HepG2 (cell line): ENCODE data around the gene ANKRD61. TPM values are rescaled to one million over a fixed set of nuclear protein-coding genes. Genes with fewer than 3 reads are reported as not detected.
"Not testable (repeated sequence)": the region's sequence is repeated elsewhere in the genome, so short reads cannot be mapped to it uniquely, and the experiment has no call there.

Experiments used
- ATAC-seq: fragments of 200-7000 bp; cut with Tn5 transposase; 3 replicates; pipeline ENCODE4 v1.9.1; 2020; ENCODE audit warnings: mild to moderate bottlenecking, moderate library complexity
- BruUV-seq: library from RNA; stranded (reverse); fragments of 400-500 nt; replicated peaks from 2 replicates; lab custom pipeline; 2021; lab: Mats Ljungman, UMichigan
- CTCF ChIA-PET: fragments of 300-600 bp; formaldehyde crosslinking; extraction: SDS; loops from one replicate; lab custom pipeline; 2021; ENCODE audit warnings: low total read pairs, inconsistent platforms, low intra/inter-chr PET ratio; lab: Yijun Ruan, JAX
- POLR2A ChIA-PET: fragments of 350-600 bp; sonication (Branson Sonifier 250); formaldehyde crosslinking; loops from one replicate; lab custom pipeline; 2020; ENCODE audit warnings: antibody characterized with exemption, inconsistent platforms; lab: Yijun Ruan, JAX
- DNase-seq: peaks from one replicate; pipeline ENCODE4 v3.0.0-alpha.2; 2015; ENCODE audit warnings: low spot score
- FAIRE-seq: peaks from 3 replicates; lab custom pipeline; 2011; peaks lifted over from hg19 to GRCh38; lab: Jason Lieb, UNC
- H2AFZ ChIP-seq: one replicate; pipeline ENCODE4 v1.6.1; 2011; ENCODE audit warnings: low read length, inconsistent platforms
- H3K27ac ChIP-seq: fragments of 300-600 bp; 3 replicates; pipeline ENCODE4 v1.8.0; 2011; ENCODE audit warnings: mixed run types, mild to moderate bottlenecking, mixed read lengths, low read length, inconsistent platforms; ENCODE audit not compliant: insufficient read depth; ENCODE audit errors: extremely low read length
- H3K27me3 ChIP-seq, 2 experiments: fragments of 200-600 bp in 1 of 2; 2 replicates in 1 of 2; 3 replicates in 1 of 2; pipeline versions ENCODE4 v1.6.0 to v1.8.0; 2011; ENCODE audit warnings: low read length in 2 of 2, mild to moderate bottlenecking in 2 of 2, moderate library complexity in 2 of 2, inconsistent platforms in 1 of 2; ENCODE audit not compliant: insufficient read depth in 2 of 2, control insufficient read depth in 1 of 2
- H3K36me3 ChIP-seq, 2 experiments: fragments of 200-600 bp in 1 of 2; replicated peaks in 1 of 2; 2 replicates in 1 of 2; 3 replicates in 1 of 2; pipeline versions ENCODE4 v1.5.1 to v1.8.0; 2011; ENCODE audit warnings: low read length in 2 of 2, inconsistent platforms in 1 of 2; ENCODE audit not compliant: insufficient read depth in 2 of 2, control insufficient read depth in 1 of 2
- H3K4me1 ChIP-seq: 2 replicates; pipeline ENCODE4 v1.5.1; 2012; ENCODE audit warnings: low read length, inconsistent platforms; ENCODE audit not compliant: insufficient read depth
- H3K4me2 ChIP-seq: 2 replicates; pipeline ENCODE4 v1.6.0; 2011; ENCODE audit warnings: low read depth, low read length, inconsistent platforms
- H3K4me3 ChIP-seq, 3 experiments: fragments of 200-600 bp in 1 of 3; sonication (generic), shearing (Covaris generic) in 1 of 3; replicated peaks in 1 of 3; 2 replicates each; pipeline ENCODE4 v1.5.1; 2011 to 2016; ENCODE audit warnings: low read length in 3 of 3, inconsistent platforms in 2 of 3, low read depth in 2 of 3, mild to moderate bottlenecking in 2 of 3, control low read depth in 1 of 3, mixed read lengths in 1 of 3; ENCODE audit not compliant: insufficient read depth in 1 of 3
- H3K79me2 ChIP-seq: one replicate; pipeline ENCODE4 v1.6.1; 2011; ENCODE audit warnings: low read length, inconsistent platforms; ENCODE audit not compliant: insufficient read depth
- H3K9ac ChIP-seq: 2 replicates; pipeline ENCODE4 v1.6.0; 2011; ENCODE audit warnings: mild to moderate bottlenecking, low read depth, low read length, inconsistent platforms; ENCODE audit not compliant: insufficient read depth
- H3K9me3 ChIP-seq: 2 replicates; pipeline ENCODE4 v1.5.1; 2012; ENCODE audit warnings: mild to moderate bottlenecking, low read length
- H4K20me1 ChIP-seq: 2 replicates; pipeline ENCODE4 v1.6.0; 2011; ENCODE audit warnings: inconsistent platforms, mild to moderate bottlenecking, low read length, moderate library complexity; ENCODE audit not compliant: insufficient read depth
- IRF2 ChIP-seq: IDR thresholded peaks from 2 replicates; pipeline ENCODE4 v1.6.1; 2018; ENCODE audit warnings: missing genetic modification reagents, missing compliant biosample characterization
- KMT2A ChIP-seq: sonication (generic); formaldehyde crosslinking; IDR thresholded peaks from 2 replicates; pipeline ENCODE4 v1.4.0; 2020; ENCODE audit warnings: missing genetic modification reagents
- MEIS2 ChIP-seq: sonication (generic); formaldehyde crosslinking; IDR thresholded peaks from 2 replicates; pipeline ENCODE4 v1.9.0; 2021; ENCODE audit warnings: mild to moderate bottlenecking, missing genetic modification reagents
- SIN3A ChIP-seq: IDR thresholded peaks from 2 replicates; pipeline ENCODE4 v1.6.1; 2011; ENCODE audit warnings: low read depth, mild to moderate bottlenecking, control low read depth, low read length, borderline replicate concordance
- SIX4 ChIP-seq: sonication (generic); formaldehyde crosslinking; IDR thresholded peaks from 2 replicates; pipeline ENCODE4 v1.4.0; 2020; ENCODE audit warnings: missing genetic modification reagents
- ZBTB21 ChIP-seq: sonication (generic); formaldehyde crosslinking; IDR thresholded peaks from 2 replicates; pipeline ENCODE4 v1.4.0; 2020; ENCODE audit warnings: missing genetic modification reagents
- ZC3H4 ChIP-seq: sonication (generic); formaldehyde crosslinking; IDR thresholded peaks from 2 replicates; pipeline ENCODE4 v1.4.0; 2020; ENCODE audit warnings: missing genetic modification reagents, borderline replicate concordance
- ZFP82 ChIP-seq: sonication (generic); formaldehyde crosslinking; IDR thresholded peaks from 2 replicates; pipeline ENCODE4 v1.5.1; 2020; ENCODE audit warnings: mild to moderate bottlenecking, missing genetic modification reagents, borderline replicate concordance
- ZNF143 ChIP-seq: sonication (generic); formaldehyde crosslinking; IDR thresholded peaks from 2 replicates; pipeline ENCODE4 v1.4.0; 2020; ENCODE audit warnings: missing genetic modification reagents
- ZNF292 ChIP-seq: sonication (generic); formaldehyde crosslinking; IDR thresholded peaks from 2 replicates; pipeline ENCODE4 v1.8.1; 2022; ENCODE audit warnings: mild to moderate bottlenecking, low read depth, missing genetic modification reagents, borderline replicate concordance
- ZNF326 ChIP-seq: sonication (generic); formaldehyde crosslinking; IDR thresholded peaks from 2 replicates; pipeline ENCODE4 v1.4.0; 2020; ENCODE audit warnings: missing genetic modification reagents, borderline replicate concordance
- ZNF614 ChIP-seq: IDR thresholded peaks from 2 replicates; pipeline ENCODE4 v1.6.1; 2018; ENCODE audit warnings: missing biosample characterization, missing genetic modification reagents, inconsistent platforms, borderline replicate concordance
- WGBS: methylation state at CpG from one replicate; pipeline ENCODE4 v1.1.6; 2017; ENCODE audit warnings: low lambda C conversion rate; 5-methylcytosine and 5-hydroxymethylcytosine counted together
- in situ Hi-C: cut with HindIII; loops from 2 replicates; pipeline ENCODE4 v1.10.0; 2017; ENCODE audit warnings: low pct_unique_long_range_greater_than_20kb; ENCODE audit not compliant: extremely low pct_ligation_motif_present
- intact Hi-C: fragments of 100-400 bp; cut with micrococcal nuclease; formaldehyde crosslinking; loops from one replicate; pipeline ENCODE4 v1.10.0; 2022; ENCODE audit not compliant: unreplicated experiment
- polyA plus RNA-seq, 8 experiments: library from polyadenylated mRNA; depleted of rRNA in 3 of 8; stranded (reverse) in 7 of 8; unstranded in 1 of 8; fragments of >200 nt; fragmentation: Illumina TruSeq in 4 of 8; extraction: Trizol in 4 of 8; gene quantifications; 2 replicates each; pipeline versions ENCODE4 v1.2.1 to v1.2.3, GENCODE V29; 2011 to 2016; ENCODE audit warnings: low read depth in 4 of 8, missing spikeins in 1 of 8, mixed read lengths in 1 of 8; ENCODE audit not compliant: insufficient read depth in 1 of 8
- total RNA-seq, 5 experiments: library from RNA; depleted of rRNA; stranded (reverse); fragments of >200 nt; fragmentation: Illumina TruSeq; extraction: Trizol; gene quantifications; 2 replicates each; pipeline ENCODE4 v1.2.3, GENCODE V29; 2016; ENCODE audit warnings: low read depth in 1 of 5
- TF ChIP-seq, protein P1 (sequence below): sonication (generic); formaldehyde crosslinking; IDR thresholded peaks from 2 replicates; pipeline ENCODE4 v1.5.0; 2020; ENCODE audit warnings: missing genetic modification reagents, mild to moderate bottlenecking, borderline replicate concordance
- TF ChIP-seq, protein P2 (sequence below): sonication (generic); formaldehyde crosslinking; IDR thresholded peaks from 2 replicates; pipeline ENCODE4 v1.4.0; 2020; ENCODE audit warnings: mild to moderate bottlenecking, missing genetic modification reagents

ANKRD61 gene
- total and polyA plus RNA-seq, 2 of the 13 experiments (the other 11 are each of a cell fraction or from before 2014, with no cell fraction given) = 0.13 TPM; not detected in 1

GRCh38 chr7:6059941-6060340, 28.8 kb downstream of the ANKRD61 start:
- H3K4me3 ChIP-seq, H3K9me3 ChIP-seq, H3K4me2 ChIP-seq, DNase-seq, H2AFZ ChIP-seq, H3K36me3 ChIP-seq, in situ Hi-C loops, H3K27me3 ChIP-seq, H3K9ac ChIP-seq, BruUV-seq, intact Hi-C loops, H3K27ac ChIP-seq, FAIRE-seq, ATAC-seq: not testable (repeated sequence)
- Histone ChIP-seq H3K79me2 (peaks cover 33% of the 10 kb centered on the region), H3K4me1 (peaks cover 34% of the 10 kb centered on the region), H4K20me1 (peaks cover 13% of the 10 kb centered on the region)
- WGBS = 81% methylated on average over 11 of the region's 11 CpGs
- ChIA-PET POLR2A (interaction anchor here (0.7 to 1.3 kb wide), 2 partner anchors 9 to 17 kb away, joined by 3 to 5 read pairs; no protein-coding TSS in a partner anchor), CTCF (interaction anchor here (1.1 kb wide), 1 partner anchor 15 kb away, joined by 4 read pairs; no protein-coding TSS in a partner anchor)
- peak; percentile 13; the same call in 1 of the 2 replicates for TF ChIP-seq ZFP82 (CRISPR knock-in tag)

DNA sequence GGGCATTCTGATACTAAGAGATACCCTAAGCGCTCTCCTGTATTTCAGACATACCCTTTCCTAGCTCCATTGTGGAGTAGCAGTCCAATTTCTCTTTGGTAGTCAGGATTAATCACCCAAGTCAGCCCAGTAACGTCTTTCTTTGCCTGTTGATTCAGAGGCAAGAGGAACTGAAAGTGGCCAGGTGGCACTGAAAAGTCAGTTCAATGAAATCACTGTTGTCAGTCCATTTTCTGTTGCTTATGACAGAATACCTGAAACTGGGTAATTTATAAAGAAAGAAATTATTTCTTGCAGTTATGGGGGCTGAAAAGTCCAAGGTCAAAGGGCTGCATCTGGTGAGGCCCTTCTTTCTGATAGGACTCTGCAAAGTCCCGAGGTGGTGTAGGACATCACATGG, 40.2 kb downstream of the ANKRD61 start:
- ATAC-seq = no peak
- Histone ChIP-seq H2AFZ (peak overlapping the region; percentile 66), H3K79me2 (no peaks in the 10 kb centered on the region), H3K27me3 (no peaks in the 10 kb centered on the region), H4K20me1 (no peaks in the 10 kb centered on the region), H3K9me3 (no peaks in the 10 kb centered on the region), H3K9ac (no peak overlapping the region), H3K4me2 (peak overlapping the region; percentile 25; the same call in 1 of the 2 replicates), H3K4me3 (no peak overlapping the region), H3K27ac (no peak overlapping the region), H3K36me3 (no peaks in the 10 kb centered on the region), H3K4me1 (peaks cover 22% of the 10 kb centered on the region)
- 41% methylated on average over 3 of the region's 3 CpGs for WGBS
- no TSS peak for BruUV-seq
- intact Hi-C loops = no loop called here
- POLR2A ChIA-PET = no interaction called here
- CTCF ChIA-PET = no interaction called here
- DNase-seq = no peak
- FAIRE-seq = no peak
- in situ Hi-C loops = no loop called here
- no peak for TF ChIP-seq MEIS2
- no peak for TF ChIP-seq ZNF326 (CRISPR knock-in tag)
- no peak for TF ChIP-seq ZBTB21 (CRISPR knock-in tag)
- TF ChIP-seq ZNF143 = no peak
- no peak for TF ChIP-seq KMT2A (CRISPR knock-in tag)
- TF ChIP-seq, protein P1, sequence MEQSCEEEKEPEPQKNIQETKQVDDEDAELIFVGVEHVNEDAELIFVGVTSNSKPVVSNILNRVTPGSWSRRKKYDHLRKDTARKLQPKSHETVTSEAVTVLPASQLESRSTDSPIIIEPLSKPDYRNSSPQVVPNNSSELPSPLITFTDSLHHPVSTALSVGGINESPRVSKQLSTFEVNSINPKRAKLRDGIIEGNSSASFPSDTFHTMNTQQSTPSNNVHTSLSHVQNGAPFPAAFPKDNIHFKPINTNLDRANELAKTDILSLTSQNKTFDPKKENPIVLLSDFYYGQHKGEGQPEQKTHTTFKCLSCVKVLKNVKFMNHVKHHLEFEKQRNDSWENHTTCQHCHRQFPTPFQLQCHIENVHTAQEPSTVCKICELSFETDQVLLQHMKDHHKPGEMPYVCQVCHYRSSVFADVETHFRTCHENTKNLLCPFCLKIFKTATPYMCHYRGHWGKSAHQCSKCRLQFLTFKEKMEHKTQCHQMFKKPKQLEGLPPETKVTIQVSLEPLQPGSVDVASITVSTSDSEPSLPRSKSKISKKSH (CRISPR knock-in tag) = no peak
- TF ChIP-seq IRF2 (CRISPR knock-in tag) = no peak
- TF ChIP-seq, protein P2, sequence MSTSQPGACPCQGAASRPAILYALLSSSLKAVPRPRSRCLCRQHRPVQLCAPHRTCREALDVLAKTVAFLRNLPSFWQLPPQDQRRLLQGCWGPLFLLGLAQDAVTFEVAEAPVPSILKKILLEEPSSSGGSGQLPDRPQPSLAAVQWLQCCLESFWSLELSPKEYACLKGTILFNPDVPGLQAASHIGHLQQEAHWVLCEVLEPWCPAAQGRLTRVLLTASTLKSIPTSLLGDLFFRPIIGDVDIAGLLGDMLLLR (CRISPR knock-in tag) = no peak
- TF ChIP-seq ZNF614 (CRISPR knock-in tag) = no peak
- no peak for TF ChIP-seq SIX4 (CRISPR knock-in tag)
- no peak for TF ChIP-seq SIN3A
- TF ChIP-seq ZC3H4 (CRISPR knock-in tag) = no peak
- TF ChIP-seq ZNF292 (CRISPR knock-in tag) = no peak
